WTC11 (cell line): ENCODE measurements around the gene KRTAP10-3. TPM values are rescaled to one million over a fixed set of nuclear protein-coding genes. Genes with fewer than 3 reads are reported as not detected.

ENCODE experiments used
- ATAC-seq: fragments of 200-7000 bp; cut with Tn5 transposase; 2 replicates; pipeline ENCODE4 v1.10.0; 2021; ENCODE audit warnings: mild to moderate bottlenecking, moderate library complexity
- CTCF ChIA-PET: fragments of 300-600 bp; sonication (Branson Sonifier 250); formaldehyde crosslinking; loops from one replicate; lab custom pipeline; 2021; ENCODE audit warnings: antibody characterized with exemption; lab: Charles Lee
- POLR2A ChIA-PET: fragments of 350-600 bp; sonication (Branson Sonifier 250); formaldehyde crosslinking; loops from one replicate; lab custom pipeline; 2021; ENCODE audit warnings: antibody characterized with exemption; lab: Charles Lee
- DNase-seq: peaks from one replicate; pipeline ENCODE4 v3.0.0; 2021; ENCODE audit warnings: low spot score
- H3K27ac Mint-ChIP-seq: 2 replicates; pipeline ENCODE4 v1.8.0; 2021; ENCODE audit warnings: mixed read lengths
- H3K27me3 Mint-ChIP-seq: 2 replicates; pipeline ENCODE4 v1.8.0; 2021; ENCODE audit warnings: low read depth, mild to moderate bottlenecking, moderate library complexity, mixed read lengths
- H3K36me3 Mint-ChIP-seq: 2 replicates; pipeline ENCODE4 v1.8.0; 2021; ENCODE audit warnings: mixed read lengths
- H3K4me1 Mint-ChIP-seq: 2 replicates; pipeline ENCODE4 v1.8.0; 2022; ENCODE audit warnings: mixed read lengths
- H3K4me3 Mint-ChIP-seq: 2 replicates; pipeline ENCODE4 v1.8.0; 2021; ENCODE audit warnings: mild to moderate bottlenecking, moderate library complexity, mixed read lengths
- H3K9me3 Mint-ChIP-seq: 2 replicates; pipeline ENCODE4 v1.8.0; 2021; ENCODE audit warnings: mixed read lengths
- CBFB ChIP-seq: sonication (generic); formaldehyde crosslinking; IDR thresholded peaks from 2 replicates; pipeline ENCODE4 v1.8.1; 2022; ENCODE audit warnings: mild to moderate bottlenecking, low read depth, missing genetic modification reagents
- CDX4 ChIP-seq: fragments of 250-450 bp; sonication (Bioruptor Pico); IDR thresholded peaks from 2 replicates; pipeline ENCODE4 v1.9.0; 2021; ENCODE audit warnings: moderate library complexity, mild to moderate bottlenecking, inconsistent platforms, borderline replicate concordance
- CREM ChIP-seq: sonication (generic); formaldehyde crosslinking; IDR thresholded peaks from 2 replicates; pipeline ENCODE4 v1.8.1; 2022; ENCODE audit warnings: mild to moderate bottlenecking, missing genetic modification reagents, moderate library complexity
- FOXP1 ChIP-seq: sonication (generic); formaldehyde crosslinking; IDR thresholded peaks from 2 replicates; pipeline ENCODE4 v1.8.0; 2022; ENCODE audit warnings: missing genetic modification reagents, mild to moderate bottlenecking, moderate library complexity, borderline replicate concordance
- FOXP4 ChIP-seq: sonication (generic); formaldehyde crosslinking; IDR thresholded peaks from 2 replicates; pipeline ENCODE4 v1.8.0; 2022; ENCODE audit warnings: mild to moderate bottlenecking, missing genetic modification reagents
- HMGXB4 ChIP-seq: sonication (generic); formaldehyde crosslinking; IDR thresholded peaks from 2 replicates; pipeline ENCODE4 v1.8.1; 2023; ENCODE audit warnings: mild to moderate bottlenecking, moderate library complexity, missing genetic modification reagents
- MXD4 ChIP-seq: fragments of 250-450 bp; sonication (Bioruptor Pico); IDR thresholded peaks from 2 replicates; pipeline ENCODE4 v1.8.0; 2021; ENCODE audit warnings: mild to moderate bottlenecking, moderate library complexity, borderline replicate concordance
- NFATC4 ChIP-seq: fragments of 250-450 bp; sonication (Bioruptor Pico); IDR thresholded peaks from 2 replicates; pipeline ENCODE4 v1.9.0; 2021; ENCODE audit warnings: mild to moderate bottlenecking
- NFE2L1 ChIP-seq: sonication (generic); formaldehyde crosslinking; IDR thresholded peaks from 2 replicates; pipeline ENCODE4 v1.8.1; 2023; ENCODE audit warnings: missing genetic modification reagents
- NR1H2 ChIP-seq: sonication (generic); formaldehyde crosslinking; IDR thresholded peaks from 2 replicates; pipeline ENCODE4 v1.9.0; 2021; ENCODE audit warnings: mild to moderate bottlenecking, moderate library complexity, missing genetic modification reagents
- RORB ChIP-seq: fragments of 250-450 bp; sonication (Bioruptor Pico); IDR thresholded peaks from 2 replicates; pipeline ENCODE4 v1.9.0; 2021; ENCODE audit warnings: mild to moderate bottlenecking
- TP53 ChIP-seq: sonication (generic); formaldehyde crosslinking; IDR thresholded peaks from 2 replicates; pipeline ENCODE4 v1.8.1; 2023; ENCODE audit warnings: mild to moderate bottlenecking, missing genetic modification reagents
- USF1 ChIP-seq: sonication (generic); formaldehyde crosslinking; IDR thresholded peaks from 2 replicates; pipeline ENCODE4 v1.8.0; 2022; ENCODE audit warnings: mild to moderate bottlenecking, missing genetic modification reagents
- ZBTB21 ChIP-seq: sonication (generic); formaldehyde crosslinking; IDR thresholded peaks from 2 replicates; pipeline ENCODE4 v1.8.1; 2023; ENCODE audit warnings: mild to moderate bottlenecking, missing genetic modification reagents, borderline replicate concordance
- ZBTB43 ChIP-seq: sonication (generic); formaldehyde crosslinking; IDR thresholded peaks from 2 replicates; pipeline ENCODE4 v1.8.1; 2023; ENCODE audit warnings: mild to moderate bottlenecking, missing genetic modification reagents
- ZNF317 ChIP-seq: sonication (generic); formaldehyde crosslinking; IDR thresholded peaks from 2 replicates; pipeline ENCODE4 v1.8.1; 2023; ENCODE audit warnings: low read depth, mild to moderate bottlenecking, moderate library complexity, missing genetic modification reagents, borderline replicate concordance
- ZNF396 ChIP-seq: fragments of 250-450 bp; sonication (Bioruptor Pico); IDR thresholded peaks from 2 replicates; pipeline ENCODE4 v1.8.0; 2021; ENCODE audit warnings: mild to moderate bottlenecking, moderate library complexity, borderline replicate concordance
- ZNF416 ChIP-seq: fragments of 250-450 bp; sonication (Bioruptor Pico); IDR thresholded peaks from 2 replicates; pipeline ENCODE4 v1.9.0; 2021; ENCODE audit warnings: mild to moderate bottlenecking, inconsistent platforms
- total RNA-seq: library from RNA; stranded (reverse); gene quantifications from 3 replicates; pipeline ENCODE4 v1.2.3, GENCODE V29; 2021
- TF ChIP-seq, protein P1 (sequence below): fragments of 250-450 bp; sonication (Bioruptor Pico); conservative IDR thresholded peaks from 2 replicates; pipeline ENCODE4 v1.9.0; 2021; ENCODE audit warnings: mild to moderate bottlenecking
- TF ChIP-seq, protein P2 (sequence below): fragments of 250-450 bp; sonication (Bioruptor Pico); IDR thresholded peaks from 2 replicates; pipeline ENCODE4 v1.8.0; 2021; ENCODE audit warnings: mild to moderate bottlenecking

KRTAP10-3 gene
- total RNA-seq, 1 experiment from 2014 or later = not detected

- TF ChIP-seq, protein P1, sequence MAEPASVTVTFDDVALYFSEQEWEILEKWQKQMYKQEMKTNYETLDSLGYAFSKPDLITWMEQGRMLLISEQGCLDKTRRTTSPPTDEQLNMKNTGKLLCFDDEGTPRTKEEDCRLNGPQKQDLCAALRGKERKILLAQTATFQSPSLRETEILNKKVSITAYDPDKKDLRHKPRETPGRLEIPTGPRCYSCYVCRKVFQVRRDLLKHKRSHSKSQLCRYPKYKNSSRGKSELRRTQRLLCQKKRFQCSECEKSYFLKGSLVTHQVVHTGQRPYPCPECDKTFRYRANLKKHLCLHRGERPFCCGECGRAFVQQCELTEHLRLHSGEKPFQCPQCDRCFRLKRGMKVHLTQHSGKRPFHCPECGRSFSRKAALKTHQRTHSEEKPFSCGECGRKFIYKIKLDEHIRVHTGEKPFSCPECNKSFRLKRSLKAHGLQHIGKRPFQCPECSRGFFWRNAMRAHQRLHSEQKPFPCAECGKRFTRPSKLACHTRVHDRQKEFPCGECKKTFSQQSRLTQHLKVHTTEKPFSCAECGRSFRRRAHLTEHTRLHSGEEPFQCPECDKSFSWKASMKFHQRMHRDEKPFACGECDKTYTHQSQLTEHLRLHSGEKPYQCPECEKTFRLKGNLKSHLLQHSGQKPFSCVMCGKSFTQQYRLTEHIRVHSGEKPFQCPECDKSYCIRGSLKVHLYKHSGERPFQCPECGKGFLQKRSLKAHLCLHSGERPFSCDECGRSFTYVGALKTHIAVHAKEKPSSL (CRISPR knock-in tag) = no peak
- TF ChIP-seq FOXP4 (CRISPR knock-in tag) (no peak), CDX4 (CRISPR knock-in tag) (no peak), ZNF396 (CRISPR knock-in tag) (no peak), ZBTB43 (CRISPR knock-in tag) (no peak)
Measured at GRCh38 chr21:44579833-44580144, 21.2 kb upstream of the KRTAP10-3 start (continued).

DNA sequence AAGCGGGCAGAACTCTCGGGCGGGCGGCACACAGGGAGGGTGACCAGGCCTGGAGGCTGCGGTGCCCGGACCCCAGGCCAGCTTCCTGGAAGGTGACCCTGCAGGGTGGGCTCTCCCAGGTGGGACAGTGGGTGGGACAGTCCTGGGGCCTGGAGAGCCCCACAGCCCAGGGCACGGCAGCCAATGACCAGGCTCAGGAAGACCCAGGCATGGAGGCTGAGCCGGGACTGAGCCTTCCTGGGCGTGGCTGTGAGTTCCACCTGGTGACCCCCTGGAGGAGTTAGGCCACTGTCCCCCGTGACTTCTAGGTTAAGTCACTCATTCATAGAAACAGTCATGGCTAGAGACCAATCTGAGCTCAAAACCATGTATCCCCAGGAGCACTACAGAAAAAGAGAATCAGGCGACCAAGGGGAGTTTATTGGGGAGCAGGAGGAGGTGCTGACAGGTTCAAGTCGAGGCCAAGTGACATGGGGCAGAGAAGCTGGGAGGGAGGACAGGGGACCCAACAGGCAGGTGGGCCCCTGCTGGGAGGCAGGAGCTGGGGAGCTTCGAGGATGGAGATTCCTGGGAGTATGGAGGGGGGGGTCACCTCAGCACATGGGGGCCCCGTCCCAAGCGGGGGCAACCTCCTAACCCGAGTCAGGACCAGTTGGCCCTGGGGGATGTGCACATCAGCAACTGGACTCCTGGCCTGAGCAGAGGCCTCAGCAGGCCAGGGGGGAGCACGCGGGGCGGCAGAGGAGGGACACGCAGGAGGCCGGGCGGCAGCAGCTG, 20.6 kb upstream of the KRTAP10-3 start:
- ATAC-seq = no peak
- Mint-ChIP-seq H3K27ac (peak overlapping the region; percentile 69), H3K36me3 (peaks cover 21% of the 10 kb centered on the region), H3K27me3 (no peaks in the 10 kb centered on the region; the same call in 1 of the 2 replicates), H3K4me3 (no peak overlapping the region), H3K4me1 (peaks cover 17% of the 10 kb centered on the region), H3K9me3 (peaks cover 33% of the 10 kb centered on the region)
- CTCF ChIA-PET = interaction anchor here (2.2 kb wide), 1 partner anchor 214 kb away, joined by 9 read pairs; no protein-coding TSS in a partner anchor
- DNase-seq = no peak
- POLR2A ChIA-PET = no interaction called here
- no peak for TF ChIP-seq CREM (CRISPR knock-in tag)
- TF ChIP-seq ZBTB21 (CRISPR knock-in tag) = no peak
- no peak for TF ChIP-seq NFATC4
- TF ChIP-seq NR1H2 (CRISPR knock-in tag) = no peak
- no peak for TF ChIP-seq ZNF416
- no peak for TF ChIP-seq ZNF317
- TF ChIP-seq HMGXB4 (CRISPR knock-in tag) = no peak
- TF ChIP-seq USF1 (CRISPR knock-in tag) = no peak
- TF ChIP-seq CDX4 (CRISPR knock-in tag) = no peak
- no peak for TF ChIP-seq NFE2L1 (CRISPR knock-in tag)
- no peak for TF ChIP-seq CBFB (CRISPR knock-in tag)
- no peak for TF ChIP-seq ZBTB43 (CRISPR knock-in tag)
- no peak for TF ChIP-seq RORB (CRISPR knock-in tag)
- TF ChIP-seq TP53 (CRISPR knock-in tag) = no peak
- no peak for TF ChIP-seq FOXP1 (CRISPR knock-in tag)
- TF ChIP-seq, protein P2, sequence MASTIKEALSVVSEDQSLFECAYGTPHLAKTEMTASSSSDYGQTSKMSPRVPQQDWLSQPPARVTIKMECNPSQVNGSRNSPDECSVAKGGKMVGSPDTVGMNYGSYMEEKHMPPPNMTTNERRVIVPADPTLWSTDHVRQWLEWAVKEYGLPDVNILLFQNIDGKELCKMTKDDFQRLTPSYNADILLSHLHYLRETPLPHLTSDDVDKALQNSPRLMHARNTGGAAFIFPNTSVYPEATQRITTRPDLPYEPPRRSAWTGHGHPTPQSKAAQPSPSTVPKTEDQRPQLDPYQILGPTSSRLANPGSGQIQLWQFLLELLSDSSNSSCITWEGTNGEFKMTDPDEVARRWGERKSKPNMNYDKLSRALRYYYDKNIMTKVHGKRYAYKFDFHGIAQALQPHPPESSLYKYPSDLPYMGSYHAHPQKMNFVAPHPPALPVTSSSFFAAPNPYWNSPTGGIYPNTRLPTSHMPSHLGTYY (CRISPR knock-in tag) = no peak
- no peak for TF ChIP-seq MXD4 (CRISPR knock-in tag)
- TF ChIP-seq FOXP4 (CRISPR knock-in tag) = no peak
